Calu3 (cell line): Measurements from ENCODE around the gene SMAGP. TPM values are rescaled to one million over a fixed set of nuclear protein-coding genes. Genes with fewer than 3 reads are reported as not detected.

Experiments used
- BruUV-seq: library from RNA; stranded (reverse); fragments of 400-500 nt; replicated peaks from 2 replicates; lab custom pipeline; 2021; lab: Mats Ljungman, UMichigan
- CTCF ChIA-PET: fragments of 300-600 bp; sonication (Branson Sonifier 250); formaldehyde crosslinking; loops from one replicate; lab custom pipeline; 2022; ENCODE audit warnings: antibody characterized with exemption; lab: Charles Lee
- DNase-seq: peaks from one replicate; pipeline ENCODE4 v3.0.0; 2022
- H3K27ac Mint-ChIP-seq: one replicate; pipeline ENCODE4 v1.8.0; 2022; ENCODE audit warnings: mixed read lengths; ENCODE audit not compliant: unreplicated experiment
- H3K27me3 Mint-ChIP-seq: one replicate; pipeline ENCODE4 v1.8.0; 2022; ENCODE audit warnings: mixed read lengths; ENCODE audit not compliant: unreplicated experiment
- H3K36me3 Mint-ChIP-seq: one replicate; pipeline ENCODE4 v1.8.0; 2022; ENCODE audit warnings: mild to moderate bottlenecking, moderate library complexity, mixed read lengths; ENCODE audit not compliant: insufficient read depth, unreplicated experiment
- H3K4me1 Mint-ChIP-seq: one replicate; pipeline ENCODE4 v1.8.0; 2022; ENCODE audit warnings: mild to moderate bottlenecking, low read depth, mixed read lengths; ENCODE audit not compliant: unreplicated experiment
- H3K4me3 Mint-ChIP-seq: one replicate; pipeline ENCODE4 v1.8.0; 2022; ENCODE audit warnings: mild to moderate bottlenecking, low read depth, moderate library complexity, mixed read lengths; ENCODE audit not compliant: unreplicated experiment
- H3K9me3 Mint-ChIP-seq: one replicate; pipeline ENCODE4 v1.8.0; 2022; ENCODE audit warnings: low read depth, mixed read lengths; ENCODE audit not compliant: unreplicated experiment
- CTCF ChIP-seq: fragments of 200-600 bp; IDR thresholded peaks from one replicate; pipeline ENCODE4 v1.8.0; 2022; ENCODE audit warnings: antibody characterized with exemption; ENCODE audit not compliant: unreplicated experiment
- intact Hi-C: fragments of 100-400 bp; cut with micrococcal nuclease; formaldehyde crosslinking; loops from one replicate; pipeline ENCODE4 v1.10.0; 2022; ENCODE audit not compliant: unreplicated experiment
- total RNA-seq: library from RNA; stranded (reverse); gene quantifications from 2 replicates; pipeline ENCODE4 v1.2.3, GENCODE V29; 2022

The SMAGP gene
- total RNA-seq, 1 experiment from 2014 or later = 60.9 TPM

- no peak for DNase-seq
- Mint-ChIP-seq H3K4me3 (peak overlapping the region; percentile 79), H3K36me3 (peaks cover 63% of the 10 kb centered on the region), H3K4me1 (no peaks in the 10 kb centered on the region), H3K27ac (no peak overlapping the region), H3K9me3 (no peaks in the 10 kb centered on the region), H3K27me3 (no peaks in the 10 kb centered on the region)
- no TSS peak for BruUV-seq
- CTCF ChIA-PET = no interaction called here
- no peak for TF ChIP-seq CTCF
- intact Hi-C loops = no loop called here
Measured at GRCh38 chr12:51240971-51241370, 29.2 kb downstream of the SMAGP start.

- Mint-ChIP-seq H3K36me3 (peaks cover 54% of the 10 kb centered on the region), H3K4me1 (no peaks in the 10 kb centered on the region), H3K27ac (peak within 1 kb of the TSS; percentile 99), H3K9me3 (no peaks in the 10 kb centered on the region), H3K27me3 (no peaks in the 10 kb centered on the region), H3K4me3 (peak within 1 kb of the TSS; percentile 79)
- CTCF ChIA-PET = interaction anchor here (0.6 to 1.2 kb wide), 3 partner anchors 21 to 102 kb away, joined by 3 to 7 read pairs (median 3); partner anchors contain the start of gene POU6F1
- no peak for TF ChIP-seq CTCF
- BruUV-seq = TSS peak; percentile 68
- DNase-seq = peak; percentile 91
- intact Hi-C loops = no loop called here
Measured at GRCh38 chr12:51238510-51239334, 31.5 kb downstream of the SMAGP start, which contains the start of gene DAZAP2. TSS of gene DAZAP2 (plus strand) at chr12:51238826. CDS start at chr12:51238908, 82 bp downstream.

GRCh38 chr12:51238037-51238509, 32.1 kb downstream of the SMAGP start:
- H3K27me3 Mint-ChIP-seq = no peaks in the 10 kb centered on the region
- no peaks in the 10 kb centered on the region for H3K4me1 Mint-ChIP-seq
- no peaks in the 10 kb centered on the region for H3K9me3 Mint-ChIP-seq
- H3K4me3 Mint-ChIP-seq = peak overlapping the region; percentile 79
- no peak for TF ChIP-seq CTCF
- intact Hi-C loops = no loop called here
- BruUV-seq = no TSS peak
- DNase-seq = no peak
- peak overlapping the region; percentile 99 for H3K27ac Mint-ChIP-seq
- CTCF ChIA-PET = interaction anchor here (0.6 to 1.2 kb wide), 3 partner anchors 20 to 496 kb away, joined by 3 to 7 read pairs (median 3); partner anchors contain the start of gene POU6F1
- peaks cover 54% of the 10 kb centered on the region for H3K36me3 Mint-ChIP-seq

- peaks cover 19% of the 10 kb centered on the region for H3K36me3 Mint-ChIP-seq
- no peaks in the 10 kb centered on the region for H3K27me3 Mint-ChIP-seq
- TF ChIP-seq CTCF = no peak
- no peak for DNase-seq
- BruUV-seq = no TSS peak
- CTCF ChIA-PET = no interaction called here
- intact Hi-C loops = no loop called here
- H3K4me1 Mint-ChIP-seq = no peaks in the 10 kb centered on the region
- no peak overlapping the region for H3K4me3 Mint-ChIP-seq
- no peaks in the 10 kb centered on the region for H3K9me3 Mint-ChIP-seq
- H3K27ac Mint-ChIP-seq = no peak overlapping the region
Measured at GRCh38 chr12:51234530-51234929, 35.7 kb downstream of the SMAGP start.
